Liver (tissue), 9 donors: Measurements from ENCODE around the gene NOP9. TPM values are rescaled to one million over a fixed set of nuclear protein-coding genes. Genes with fewer than 3 reads are reported as not detected.
A peak's percentile ranks its signal among the peaks of the same experiment; 100 is the strongest.
"Not testable (repeated sequence)": the region's sequence is repeated elsewhere in the genome, so short reads cannot be mapped to it uniquely, and the experiment has no call there.

Experiments used
- DNase-seq: peaks from one replicate; pipeline ENCODE4 v3.0.0-alpha.2; 2017; ENCODE audit warnings: low spot score
- H3K27ac ChIP-seq, 2 donors: one replicate each; pipeline ENCODE4 v1.7.0; 2013; ENCODE audit warnings: inconsistent platforms in 2 of 2, low read length in 2 of 2, control low read depth in 1 of 2, low read depth in 1 of 2, mild to moderate bottlenecking in 1 of 2
- H3K27me3 ChIP-seq, 4 donors: one replicate each; pipeline versions ENCODE4 v1.6.1 to v1.7.0; 2013; ENCODE audit warnings: low read length in 3 of 4, inconsistent platforms in 1 of 4, mild to moderate bottlenecking in 1 of 4, moderate library complexity in 1 of 4; ENCODE audit not compliant: control insufficient read depth in 4 of 4, insufficient read depth in 4 of 4
- H3K36me3 ChIP-seq, 4 donors: one replicate each; pipeline versions ENCODE4 v1.6.1 to v1.7.0; 2013; ENCODE audit warnings: low read length in 3 of 4, mild to moderate bottlenecking in 3 of 4, low read depth in 1 of 4, moderate library complexity in 1 of 4; ENCODE audit not compliant: control insufficient read depth in 4 of 4, insufficient read depth in 3 of 4
- H3K4me1 ChIP-seq, 4 donors: one replicate each; pipeline versions ENCODE4 v1.6.1 to v1.7.0; 2013; ENCODE audit warnings: low read length in 3 of 4, mild to moderate bottlenecking in 3 of 4, moderate library complexity in 1 of 4; ENCODE audit not compliant: control insufficient read depth in 4 of 4, insufficient read depth in 4 of 4
- H3K4me3 ChIP-seq, 3 donors: one replicate each; pipeline versions ENCODE4 v1.6.1 to v1.7.0; 2013; ENCODE audit warnings: low read length in 3 of 3, control low read depth in 1 of 3, low read depth in 1 of 3, mild to moderate bottlenecking in 1 of 3
- H3K9ac ChIP-seq, 2 donors: one replicate each; pipeline ENCODE4 v1.7.0; 2013; ENCODE audit warnings: low read length in 2 of 2, mild to moderate bottlenecking in 2 of 2, moderate library complexity in 2 of 2, control low read depth in 1 of 2, low read depth in 1 of 2
- H3K9me3 ChIP-seq, 4 donors: one replicate each; pipeline versions ENCODE4 v1.6.1 to v1.7.0; 2013; ENCODE audit warnings: low read length in 3 of 4; ENCODE audit not compliant: control insufficient read depth in 4 of 4
- EGR1 ChIP-seq, 2 donors: IDR thresholded peaks; 2 replicates each; pipeline ENCODE4 v1.6.1; 2016 to 2018; ENCODE audit warnings: antibody characterized with exemption in 2 of 2, low read depth in 2 of 2
- FOXA1 ChIP-seq: IDR thresholded peaks from 2 replicates; pipeline ENCODE4 v1.6.1; 2016; ENCODE audit warnings: antibody characterized with exemption
- FOXA2 ChIP-seq: IDR thresholded peaks from 2 replicates; pipeline ENCODE4 v1.6.1; 2016; ENCODE audit warnings: antibody characterized with exemption
- HNF4A ChIP-seq, 2 donors: conservative IDR thresholded peaks; 2 replicates each; pipeline ENCODE4 v1.6.1; 2016; ENCODE audit warnings: antibody characterized with exemption in 2 of 2, mild to moderate bottlenecking in 2 of 2
- JUND ChIP-seq, 2 donors: IDR thresholded peaks; 2 replicates each; pipeline ENCODE4 v1.6.1; 2016; ENCODE audit warnings: antibody characterized with exemption in 2 of 2
- RAD21 ChIP-seq, 2 donors: IDR thresholded peaks; 2 replicates each; pipeline ENCODE4 v1.6.1; 2016; ENCODE audit warnings: antibody characterized with exemption in 2 of 2, mild to moderate bottlenecking in 2 of 2
- RXRA ChIP-seq, 2 donors: IDR thresholded peaks; 2 replicates each; pipeline ENCODE4 v1.6.1; 2017 to 2018; ENCODE audit warnings: antibody characterized with exemption in 2 of 2, mild to moderate bottlenecking in 1 of 2
- YY1 ChIP-seq: IDR thresholded peaks from 2 replicates; pipeline ENCODE4 v1.6.1; 2016; ENCODE audit warnings: antibody characterized with exemption, mild to moderate bottlenecking
- WGBS: extraction: QIAGEN DNeasy Blood & Tissue Kit; methylation state at CpG from one replicate; pipeline ENCODE4 v1.1.7; 2013; 5-methylcytosine and 5-hydroxymethylcytosine counted together
- polyA plus RNA-seq, 2 donors: library from polyadenylated mRNA; stranded (reverse) in 1 of 2; unstranded in 1 of 2; fragments of 200-250 nt in 1 of 2; fragments of >200 nt in 1 of 2; fragmentation: Nextera tagmentation in 1 of 2; extraction: Ambion mirVana in 1 of 2; gene quantifications; one replicate each; pipeline versions ENCODE4 v1.2.1 to v1.2.3, GENCODE V29; 2013 to 2015
- total RNA-seq, 2 donors: library from RNA; depleted of rRNA; stranded (reverse); fragments of >200 nt; gene quantifications; one replicate each; pipeline ENCODE4 v1.2.3, GENCODE V29; 2014
- TF ChIP-seq, protein P1 (sequence below): IDR thresholded peaks from 2 replicates; pipeline ENCODE4 v1.6.1; 2016; ENCODE audit warnings: antibody characterized with exemption
- TF ChIP-seq, protein P2 (sequence below): IDR thresholded peaks from 2 replicates; pipeline ENCODE4 v1.6.1; 2016; ENCODE audit warnings: antibody characterized with exemption, mild to moderate bottlenecking
- TF ChIP-seq, protein P3 (sequence below): IDR thresholded peaks from 2 replicates; pipeline ENCODE4 v1.6.1; 2016; ENCODE audit warnings: antibody characterized with exemption
- TF ChIP-seq, protein P4 (sequence below): IDR thresholded peaks from 2 replicates; pipeline ENCODE4 v1.6.1; 2016; ENCODE audit warnings: antibody characterized with exemption
- TF ChIP-seq, protein P5 (sequence below): fragments of 150-350 bp; IDR thresholded peaks from 2 replicates; pipeline ENCODE4 v1.5.1; 2017; ENCODE audit warnings: improper control_type of control experiment, low read depth, low read length; ENCODE audit not compliant: missing input control
- donor health status: healthy.
- donor health status: healthy.
- donor health status: healthy.
- donor health status: healthy.
- donor health status: healthy.

Gene NOP9
- total and polyA plus RNA-seq, 4 donors = 3.8 to 18.2 (median 9.7) TPM

DNA sequence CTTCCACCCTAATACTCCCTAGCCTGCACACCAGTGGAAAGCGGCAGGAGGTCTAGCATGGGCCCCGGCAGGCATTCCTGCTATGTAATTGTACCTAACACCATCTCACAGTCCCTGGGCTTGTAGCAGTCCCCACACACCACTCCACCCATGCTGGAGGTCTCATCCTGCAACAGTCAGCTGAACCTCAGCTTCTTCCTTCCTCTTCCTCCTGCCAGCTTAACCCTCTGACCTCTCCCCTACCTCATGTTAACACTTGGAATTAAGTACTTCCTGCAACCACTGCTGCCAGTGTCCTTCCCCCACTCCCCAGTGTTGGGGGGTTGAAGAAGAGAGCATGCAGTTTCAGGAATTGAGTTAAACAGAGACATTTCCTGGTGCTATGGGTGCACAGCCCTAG lies 27.7 kb downstream of the NOP9 start:
- no peaks in the 10 kb centered on the region for H3K36me3 ChIP-seq
- no peak for TF ChIP-seq YY1
- TF ChIP-seq, protein P1, sequence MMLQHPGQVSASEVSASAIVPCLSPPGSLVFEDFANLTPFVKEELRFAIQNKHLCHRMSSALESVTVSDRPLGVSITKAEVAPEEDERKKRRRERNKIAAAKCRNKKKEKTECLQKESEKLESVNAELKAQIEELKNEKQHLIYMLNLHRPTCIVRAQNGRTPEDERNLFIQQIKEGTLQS = no peak
- TF ChIP-seq, protein P2, sequence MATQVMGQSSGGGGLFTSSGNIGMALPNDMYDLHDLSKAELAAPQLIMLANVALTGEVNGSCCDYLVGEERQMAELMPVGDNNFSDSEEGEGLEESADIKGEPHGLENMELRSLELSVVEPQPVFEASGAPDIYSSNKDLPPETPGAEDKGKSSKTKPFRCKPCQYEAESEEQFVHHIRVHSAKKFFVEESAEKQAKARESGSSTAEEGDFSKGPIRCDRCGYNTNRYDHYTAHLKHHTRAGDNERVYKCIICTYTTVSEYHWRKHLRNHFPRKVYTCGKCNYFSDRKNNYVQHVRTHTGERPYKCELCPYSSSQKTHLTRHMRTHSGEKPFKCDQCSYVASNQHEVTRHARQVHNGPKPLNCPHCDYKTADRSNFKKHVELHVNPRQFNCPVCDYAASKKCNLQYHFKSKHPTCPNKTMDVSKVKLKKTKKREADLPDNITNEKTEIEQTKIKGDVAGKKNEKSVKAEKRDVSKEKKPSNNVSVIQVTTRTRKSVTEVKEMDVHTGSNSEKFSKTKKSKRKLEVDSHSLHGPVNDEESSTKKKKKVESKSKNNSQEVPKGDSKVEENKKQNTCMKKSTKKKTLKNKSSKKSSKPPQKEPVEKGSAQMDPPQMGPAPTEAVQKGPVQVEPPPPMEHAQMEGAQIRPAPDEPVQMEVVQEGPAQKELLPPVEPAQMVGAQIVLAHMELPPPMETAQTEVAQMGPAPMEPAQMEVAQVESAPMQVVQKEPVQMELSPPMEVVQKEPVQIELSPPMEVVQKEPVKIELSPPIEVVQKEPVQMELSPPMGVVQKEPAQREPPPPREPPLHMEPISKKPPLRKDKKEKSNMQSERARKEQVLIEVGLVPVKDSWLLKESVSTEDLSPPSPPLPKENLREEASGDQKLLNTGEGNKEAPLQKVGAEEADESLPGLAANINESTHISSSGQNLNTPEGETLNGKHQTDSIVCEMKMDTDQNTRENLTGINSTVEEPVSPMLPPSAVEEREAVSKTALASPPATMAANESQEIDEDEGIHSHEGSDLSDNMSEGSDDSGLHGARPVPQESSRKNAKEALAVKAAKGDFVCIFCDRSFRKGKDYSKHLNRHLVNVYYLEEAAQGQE = no peak
- TF ChIP-seq, protein P3, sequence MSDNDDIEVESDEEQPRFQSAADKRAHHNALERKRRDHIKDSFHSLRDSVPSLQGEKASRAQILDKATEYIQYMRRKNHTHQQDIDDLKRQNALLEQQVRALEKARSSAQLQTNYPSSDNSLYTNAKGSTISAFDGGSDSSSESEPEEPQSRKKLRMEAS = no peak
- TF ChIP-seq RAD21 (IDR thresholded peaks at IDR 0.05) = no peak
- no peak for TF ChIP-seq RXRA (IDR thresholded peaks at IDR 0.05)
- no peak for TF ChIP-seq JUND (IDR thresholded peaks at IDR 0.05)
- no peak for TF ChIP-seq EGR1 (IDR thresholded peaks at IDR 0.05; ENCODE audit: low read depth in 2 of 2)
- WGBS = 82% methylated on average over 2 of the region's 2 CpGs
- DNase-seq = no peak
- H3K4me3 ChIP-seq = no peak overlapping the region
- no peak overlapping the region for H3K9ac ChIP-seq
- H3K4me1 ChIP-seq = peaks cover under 1 to 13% (median 4%) of the 10 kb centered on the region in 4 donors
- H3K27ac ChIP-seq = no peak overlapping the region
- H3K9me3 ChIP-seq = no peaks in the 10 kb centered on the region
- no peaks in the 10 kb centered on the region for H3K27me3 ChIP-seq

DNA sequence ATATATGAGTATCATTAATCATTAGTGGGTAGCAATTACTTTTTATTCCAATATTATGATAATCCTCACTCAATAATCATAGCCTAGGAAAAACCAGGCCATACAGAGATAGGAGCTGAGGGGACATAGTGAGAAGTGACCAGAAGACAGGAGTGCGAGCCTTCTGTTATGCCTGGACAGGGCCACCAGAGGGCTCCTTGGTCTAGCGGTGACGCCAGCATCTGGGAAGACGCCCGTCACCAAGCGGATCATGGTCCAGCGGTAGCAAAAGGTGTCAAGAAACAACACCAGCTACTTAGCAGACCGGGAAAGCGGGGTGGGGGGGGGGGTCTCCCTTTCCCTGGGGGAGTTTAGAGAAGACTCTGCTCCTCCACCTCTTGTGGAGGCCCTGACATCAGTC lies 28.3 kb downstream of the NOP9 start:
- not testable (repeated sequence) for DNase-seq
- 3% methylated on average over 9 of the region's 9 CpGs for WGBS

GRCh38 chr14:24329073-24329663 lies 29.5 kb downstream of the NOP9 start:
- H3K36me3 ChIP-seq = no peaks in the 10 kb centered on the region
- H3K4me1 ChIP-seq = peaks cover 7 to 29% (median 16%) of the 10 kb centered on the region in 4 donors
- DNase-seq = no peak
- no peak overlapping the region for H3K9ac ChIP-seq
- 90% methylated on average over 12 of the region's 12 CpGs for WGBS
- no peak overlapping the region for H3K4me3 ChIP-seq
- H3K27me3 ChIP-seq = no peaks in the 10 kb centered on the region
- no peak overlapping the region for H3K27ac ChIP-seq
- H3K9me3 ChIP-seq = no peaks in the 10 kb centered on the region
- TF ChIP-seq, protein P4, sequence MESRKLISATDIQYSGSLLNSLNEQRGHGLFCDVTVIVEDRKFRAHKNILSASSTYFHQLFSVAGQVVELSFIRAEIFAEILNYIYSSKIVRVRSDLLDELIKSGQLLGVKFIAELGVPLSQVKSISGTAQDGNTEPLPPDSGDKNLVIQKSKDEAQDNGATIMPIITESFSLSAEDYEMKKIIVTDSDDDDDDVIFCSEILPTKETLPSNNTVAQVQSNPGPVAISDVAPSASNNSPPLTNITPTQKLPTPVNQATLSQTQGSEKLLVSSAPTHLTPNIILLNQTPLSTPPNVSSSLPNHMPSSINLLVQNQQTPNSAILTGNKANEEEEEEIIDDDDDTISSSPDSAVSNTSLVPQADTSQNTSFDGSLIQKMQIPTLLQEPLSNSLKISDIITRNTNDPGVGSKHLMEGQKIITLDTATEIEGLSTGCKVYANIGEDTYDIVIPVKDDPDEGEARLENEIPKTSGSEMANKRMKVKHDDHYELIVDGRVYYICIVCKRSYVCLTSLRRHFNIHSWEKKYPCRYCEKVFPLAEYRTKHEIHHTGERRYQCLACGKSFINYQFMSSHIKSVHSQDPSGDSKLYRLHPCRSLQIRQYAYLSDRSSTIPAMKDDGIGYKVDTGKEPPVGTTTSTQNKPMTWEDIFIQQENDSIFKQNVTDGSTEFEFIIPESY = no peak
- TF ChIP-seq, protein P1 = no peak
- TF ChIP-seq FOXA1 = no peak
- TF ChIP-seq HNF4A (conservative IDR thresholded peaks at IDR 0.05) = no peak
- no peak for TF ChIP-seq RXRA (IDR thresholded peaks at IDR 0.05)
- TF ChIP-seq, protein P5, sequence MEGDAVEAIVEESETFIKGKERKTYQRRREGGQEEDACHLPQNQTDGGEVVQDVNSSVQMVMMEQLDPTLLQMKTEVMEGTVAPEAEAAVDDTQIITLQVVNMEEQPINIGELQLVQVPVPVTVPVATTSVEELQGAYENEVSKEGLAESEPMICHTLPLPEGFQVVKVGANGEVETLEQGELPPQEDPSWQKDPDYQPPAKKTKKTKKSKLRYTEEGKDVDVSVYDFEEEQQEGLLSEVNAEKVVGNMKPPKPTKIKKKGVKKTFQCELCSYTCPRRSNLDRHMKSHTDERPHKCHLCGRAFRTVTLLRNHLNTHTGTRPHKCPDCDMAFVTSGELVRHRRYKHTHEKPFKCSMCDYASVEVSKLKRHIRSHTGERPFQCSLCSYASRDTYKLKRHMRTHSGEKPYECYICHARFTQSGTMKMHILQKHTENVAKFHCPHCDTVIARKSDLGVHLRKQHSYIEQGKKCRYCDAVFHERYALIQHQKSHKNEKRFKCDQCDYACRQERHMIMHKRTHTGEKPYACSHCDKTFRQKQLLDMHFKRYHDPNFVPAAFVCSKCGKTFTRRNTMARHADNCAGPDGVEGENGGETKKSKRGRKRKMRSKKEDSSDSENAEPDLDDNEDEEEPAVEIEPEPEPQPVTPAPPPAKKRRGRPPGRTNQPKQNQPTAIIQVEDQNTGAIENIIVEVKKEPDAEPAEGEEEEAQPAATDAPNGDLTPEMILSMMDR = no peak
- TF ChIP-seq FOXA2 = no peak
- no peak for TF ChIP-seq JUND (IDR thresholded peaks at IDR 0.05)
- TF ChIP-seq YY1 = no peak
- TF ChIP-seq, protein P3 = no peak
- no peak for TF ChIP-seq EGR1 (IDR thresholded peaks at IDR 0.05; ENCODE audit: low read depth in 2 of 2)

More for the DNA sequence above, 28.3 kb downstream of the NOP9 start:
- H3K36me3 ChIP-seq, H3K4me3 ChIP-seq, H3K9me3 ChIP-seq, H3K27ac ChIP-seq, H3K9ac ChIP-seq, H3K27me3 ChIP-seq: not testable (repeated sequence)
- peaks cover 5 to 19% (median 10%) of the 10 kb centered on the region in 4 donors for H3K4me1 ChIP-seq
- TF ChIP-seq, protein P5 = peak; percentile 31
- peak; percentile 54 to 67 for TF ChIP-seq RAD21 (IDR thresholded peaks at IDR 0.05)
